Adrenal gland (tissue), 12 donors: ENCODE measurements around the gene SLC1A5. TPM values are rescaled to one million over a fixed set of nuclear protein-coding genes. Genes with fewer than 3 reads are reported as not detected.

Experiments used
- DNase-seq, 7 donors: peaks; one replicate each; pipeline ENCODE4 v3.0.0-alpha.2; 2019 to 2020
- H3K27ac ChIP-seq, 5 donors: fragments of 200-600 bp; sonication (generic) in 4 of 5; 1 replicate in 3 of 5; 2 replicates in 2 of 5; pipeline versions ENCODE4 v1.5.1 to v1.8.0; 2016 to 2020; ENCODE audit warnings: mild to moderate bottlenecking in 1 of 5
- H3K27me3 ChIP-seq: fragments of 200-600 bp; 2 replicates; pipeline ENCODE4 v1.8.0; 2021
- H3K36me3 ChIP-seq, 2 donors: fragments of 200-600 bp; replicated peaks in 1 of 2; 1 replicate in 1 of 2; 2 replicates in 1 of 2; pipeline versions ENCODE4 v1.5.1 to v1.8.0; 2018 to 2022
- H3K4me1 ChIP-seq, 2 donors: fragments of 200-600 bp; replicated peaks in 1 of 2; 1 replicate in 1 of 2; 2 replicates in 1 of 2; pipeline versions ENCODE4 v1.5.1 to v1.8.0; 2018 to 2021
- H3K4me3 ChIP-seq, 4 donors: fragments of 200-600 bp; sonication (generic) in 3 of 4; one replicate each; pipeline ENCODE4 v1.5.1; 2016 to 2018
- H3K9me3 ChIP-seq, 3 donors: fragments of 200-600 bp; sonication (generic) in 1 of 3; replicated peaks in 1 of 3; 1 replicate in 2 of 3; 2 replicates in 1 of 3; pipeline versions ENCODE4 v1.5.1 to v1.8.0; 2016 to 2021
- POLR2A ChIP-seq, 2 donors: fragments of 450-650 bp; IDR thresholded peaks; one replicate each; pipeline ENCODE4 v1.6.1; 2017; ENCODE audit warnings: antibody characterized with exemption in 2 of 2, mild to moderate bottlenecking in 2 of 2, moderate library complexity in 1 of 2
- WGBS, 4 donors: extraction: QIAGEN DNeasy Blood & Tissue Kit in 2 of 4; methylation state at CpG; one replicate each; pipeline versions ENCODE4 v1.1.5 to v1.1.7; 2013 to 2017; 5-methylcytosine and 5-hydroxymethylcytosine counted together
- intact Hi-C, 2 donors: fragments of 100-400 bp; cut with DNase I; formaldehyde crosslinking; loops; one replicate each; pipeline versions ENCODE4 v1.14.1 to v1.15.0; 2022 to 2023
- polyA plus RNA-seq, 3 donors: library from polyadenylated mRNA; stranded (reverse); fragments of 200-250 nt in 2 of 3; fragments of 350-450 nt in 1 of 3; fragmentation: Illumina TruSeq in 1 of 3; extraction: RNeasy Lipid Tissue Mini Kit (QIAGEN cat#74804) in 1 of 3; gene quantifications; one replicate each; pipeline ENCODE4 v1.2.3, GENCODE V29; 2013 to 2014
- total RNA-seq, 9 donors: library from RNA; depleted of rRNA in 4 of 9; stranded (reverse); fragments of >200 nt in 4 of 9; fragments of 120-200 nt in 1 of 9; fragmentation: NEBNext Ultra II Directional in 1 of 9; extraction: Animal tissue kit (Norgen Biotek cat#: 25700) in 1 of 9; gene quantifications; one replicate each; pipeline versions ENCODE4 v1.1.0 to v1.2.4, GENCODE V29; 2013 to 2023
- TF ChIP-seq, protein P1 (sequence below), 6 experiments: fragments of 450-650 bp in 4 of 6; fragments of 200-600 bp in 2 of 6; sonication (generic) in 1 of 6; IDR thresholded peaks; 1 replicate in 5 of 6; 2 replicates in 1 of 6; pipeline versions ENCODE4 v1.5.1 to v1.8.0; 2016 to 2021; ENCODE audit warnings: antibody characterized with exemption in 6 of 6, mild to moderate bottlenecking in 2 of 6, moderate library complexity in 1 of 6
- donor health status: healthy with polysubstance abuse.
- donor health status: Bipolar disorder and iron deficiency.
- donor health status: DM: yes; HTN: yes; CAD: no.
- donor health status: DM: no; HTN: no; CAD: no.
- donor health status: DM: no; HTN: no; CAD: no.
- donor health status: DM: yes; HTN: yes; CAD: no.

The SLC1A5 gene
- total and polyA plus RNA-seq, 12 donors = 4.7 to 56.9 (median 28.5) TPM

DNA sequence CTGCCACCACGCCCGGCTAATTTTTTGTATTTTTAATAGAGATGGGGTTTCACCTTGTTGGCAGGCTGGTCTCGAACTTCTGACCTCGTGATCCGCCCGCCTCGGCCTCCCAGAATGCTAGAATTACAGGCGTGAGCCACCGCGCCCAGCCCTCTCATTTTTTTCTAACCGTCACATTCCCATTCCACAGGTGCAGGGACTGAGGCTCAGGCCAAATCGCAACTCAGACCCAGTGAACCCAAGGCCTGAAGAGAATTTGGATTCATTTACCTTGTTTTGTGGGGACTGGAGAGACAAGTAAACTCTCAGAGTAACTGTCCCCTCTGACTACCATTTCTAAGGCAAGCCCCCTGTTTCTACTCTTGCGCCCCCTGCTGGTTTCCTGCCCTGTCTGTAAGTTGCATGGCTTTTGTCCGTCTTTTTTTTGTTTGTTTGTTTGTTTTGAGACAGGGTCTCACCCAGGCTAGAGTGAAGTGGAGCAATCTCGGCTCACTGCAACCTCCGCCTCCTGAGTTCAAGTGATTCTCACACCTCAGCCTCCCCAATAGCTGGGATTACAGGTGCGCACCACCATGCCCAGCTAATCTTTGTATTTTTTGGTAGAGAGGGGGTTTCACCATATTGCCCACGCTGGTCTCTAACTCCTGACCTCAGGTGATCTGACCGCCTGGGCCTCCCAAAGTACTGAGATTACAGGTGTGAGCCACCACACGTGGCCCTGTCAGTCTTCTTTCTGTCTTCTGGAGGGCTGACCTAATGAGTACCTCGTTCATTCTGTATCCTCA lies 39.9 kb downstream of the SLC1A5 start:
- Histone ChIP-seq H3K9me3 (no peaks in the 10 kb centered on the region), H3K27ac (no peak overlapping the region), H3K27me3 (no peaks in the 10 kb centered on the region), H3K36me3 (peaks cover 0 to 14% of the 10 kb centered on the region in 2 donors), H3K4me1 (peaks cover 10 to 25% of the 10 kb centered on the region in 2 donors), H3K4me3 (no peak overlapping the region)
- intact Hi-C loops = no loop called here
- peak; percentile 64 to 83 (median 78) for DNase-seq
- WGBS, 4 donors = 84 to 85% (median 84%) methylated on average over 21 of the region's 21 CpGs
- TF ChIP-seq, protein P1, sequence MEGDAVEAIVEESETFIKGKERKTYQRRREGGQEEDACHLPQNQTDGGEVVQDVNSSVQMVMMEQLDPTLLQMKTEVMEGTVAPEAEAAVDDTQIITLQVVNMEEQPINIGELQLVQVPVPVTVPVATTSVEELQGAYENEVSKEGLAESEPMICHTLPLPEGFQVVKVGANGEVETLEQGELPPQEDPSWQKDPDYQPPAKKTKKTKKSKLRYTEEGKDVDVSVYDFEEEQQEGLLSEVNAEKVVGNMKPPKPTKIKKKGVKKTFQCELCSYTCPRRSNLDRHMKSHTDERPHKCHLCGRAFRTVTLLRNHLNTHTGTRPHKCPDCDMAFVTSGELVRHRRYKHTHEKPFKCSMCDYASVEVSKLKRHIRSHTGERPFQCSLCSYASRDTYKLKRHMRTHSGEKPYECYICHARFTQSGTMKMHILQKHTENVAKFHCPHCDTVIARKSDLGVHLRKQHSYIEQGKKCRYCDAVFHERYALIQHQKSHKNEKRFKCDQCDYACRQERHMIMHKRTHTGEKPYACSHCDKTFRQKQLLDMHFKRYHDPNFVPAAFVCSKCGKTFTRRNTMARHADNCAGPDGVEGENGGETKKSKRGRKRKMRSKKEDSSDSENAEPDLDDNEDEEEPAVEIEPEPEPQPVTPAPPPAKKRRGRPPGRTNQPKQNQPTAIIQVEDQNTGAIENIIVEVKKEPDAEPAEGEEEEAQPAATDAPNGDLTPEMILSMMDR (IDR thresholded peaks at IDR 0.05) = peak; percentile 56 to 80 (median 74)
- TF ChIP-seq POLR2A (IDR thresholded peaks at IDR 0.05) = no peak

DNA sequence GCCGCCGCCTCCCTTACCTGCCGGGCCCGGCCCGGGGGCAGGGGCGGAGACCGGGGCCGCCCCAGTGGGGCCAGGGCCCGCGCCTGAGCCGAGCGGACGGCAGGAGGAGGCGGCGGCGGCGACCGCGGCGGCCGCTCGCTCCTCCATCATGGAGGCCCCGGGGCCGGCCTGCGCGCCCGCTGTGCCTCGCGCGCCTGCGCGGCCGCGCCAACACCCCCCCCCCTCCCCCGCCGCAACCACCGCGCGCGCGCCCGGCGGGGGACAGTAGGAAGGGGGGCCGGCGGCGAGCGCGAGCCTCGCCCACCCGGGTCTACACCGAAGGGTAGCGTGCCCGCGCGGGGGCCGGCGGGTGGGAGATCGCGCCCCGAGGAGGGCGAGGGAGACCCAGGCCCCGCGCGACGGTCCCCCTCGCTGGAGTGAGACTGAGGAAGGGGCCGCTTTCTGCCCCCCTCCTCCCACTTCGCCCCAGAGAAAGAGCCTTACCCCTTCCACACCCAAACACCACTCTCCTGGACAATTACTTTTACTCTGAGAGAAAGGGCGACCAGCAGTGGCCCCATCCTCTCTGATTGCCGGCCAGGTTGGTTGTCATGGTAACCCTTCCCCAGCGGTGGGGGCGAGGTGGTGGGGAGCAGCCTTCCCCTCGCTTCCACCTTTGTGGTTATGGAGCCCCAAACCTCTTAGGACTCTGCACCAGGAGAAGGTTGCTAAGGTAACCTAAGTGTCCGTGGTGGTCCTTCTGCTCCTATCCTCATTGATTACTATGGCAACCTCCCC lies 41.9 kb downstream of the SLC1A5 start, which contains the start of gene STRN4:
Gene STRN4 (minus strand): TSS at position 170 of the 777 bp plus-strand sequence. CDS start 20 bp downstream, at position 150.
- intact Hi-C loops = no loop called here
- 0 to 2% (median 1%) methylated on average over 6 to 65 of the region's 74 CpGs for WGBS, 4 donors
- TF ChIP-seq POLR2A (IDR thresholded peaks at IDR 0.05) = peak; percentile 20 to 65
- TF ChIP-seq, protein P1 (IDR thresholded peaks at IDR 0.05) = no peak
- Histone ChIP-seq H3K36me3 (peaks cover 0 to 14% of the 10 kb centered on the region in 2 donors), H3K27ac (peak within 1 kb of the TSS in 3 of 5 donors; percentile 80 to 91 (median 89)), H3K9me3 (no peaks in the 10 kb centered on the region), H3K4me1 (peaks cover 10 to 43% of the 10 kb centered on the region in 2 donors), H3K27me3 (no peaks in the 10 kb centered on the region), H3K4me3 (peak within 1 kb of the TSS in 3 of 4 donors; percentile 38 to 100 (median 97))
- peak in 1 of 7 donors; percentile 44 for DNase-seq

DNA sequence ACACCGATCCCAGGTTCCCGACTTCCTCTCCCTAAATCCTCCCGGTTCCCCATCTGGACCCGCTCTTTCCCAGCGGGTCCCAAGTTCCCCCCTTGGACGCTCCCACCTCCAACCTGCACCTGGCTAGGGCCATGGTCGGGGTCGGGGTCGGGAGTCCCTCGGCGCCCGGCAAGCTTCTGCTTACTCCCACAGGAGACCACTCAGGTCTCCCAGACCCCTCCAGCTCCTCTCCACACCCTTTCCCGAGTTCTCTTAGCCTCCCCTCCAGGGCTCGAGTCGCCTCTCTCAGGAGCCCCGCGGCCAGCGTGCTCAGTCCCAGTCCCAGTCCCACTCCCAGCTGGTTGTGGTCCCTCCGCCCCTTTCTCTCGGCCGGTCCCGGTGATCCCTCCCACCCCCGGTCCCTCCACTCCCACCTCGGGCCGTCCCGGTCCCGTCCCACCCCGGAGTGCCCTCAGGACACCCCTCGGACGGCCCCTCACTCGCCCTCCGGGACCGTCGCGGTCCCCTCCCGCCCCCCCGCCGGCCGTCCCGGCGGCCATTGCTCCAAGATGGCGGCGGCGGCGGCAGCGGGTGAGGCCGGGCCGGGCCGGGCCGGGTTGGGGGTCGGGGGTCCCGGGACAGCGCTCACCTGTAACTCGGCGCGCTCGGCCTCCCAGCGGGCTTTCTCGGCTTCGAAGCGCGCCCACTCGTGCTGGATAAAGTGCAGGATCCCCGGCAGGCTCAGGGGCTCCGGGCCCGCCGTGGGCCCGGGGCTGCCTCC lies 42.7 kb downstream of the SLC1A5 start, which contains the start of gene FKRP:
Gene FKRP (plus strand): TSS at position 537 of the 760 bp plus-strand sequence. CDS start 9,394 bp downstream, outside the sequence.
- Histone ChIP-seq H3K9me3 (no peaks in the 10 kb centered on the region), H3K4me3 (peak within 1 kb of the TSS in 3 of 4 donors; percentile 38 to 100 (median 97)), H3K36me3 (peaks cover 0 to 12% of the 10 kb centered on the region in 2 donors), H3K27me3 (no peaks in the 10 kb centered on the region), H3K27ac (peak within 1 kb of the TSS in 3 of 5 donors; percentile 80 to 91 (median 89)), H3K4me1 (peaks cover 10 to 46% of the 10 kb centered on the region in 2 donors)
- intact Hi-C loops = no loop called here
- 0 to 1% (median 1%) methylated on average over 17 to 68 of the region's 68 CpGs for WGBS, 4 donors
- TF ChIP-seq POLR2A (IDR thresholded peaks at IDR 0.05) = no peak
- TF ChIP-seq, protein P1 (IDR thresholded peaks at IDR 0.05) = no peak
- no peak for DNase-seq
